ENCODE measurements around the gene DMAC1.

The DMAC1 gene

DNA sequence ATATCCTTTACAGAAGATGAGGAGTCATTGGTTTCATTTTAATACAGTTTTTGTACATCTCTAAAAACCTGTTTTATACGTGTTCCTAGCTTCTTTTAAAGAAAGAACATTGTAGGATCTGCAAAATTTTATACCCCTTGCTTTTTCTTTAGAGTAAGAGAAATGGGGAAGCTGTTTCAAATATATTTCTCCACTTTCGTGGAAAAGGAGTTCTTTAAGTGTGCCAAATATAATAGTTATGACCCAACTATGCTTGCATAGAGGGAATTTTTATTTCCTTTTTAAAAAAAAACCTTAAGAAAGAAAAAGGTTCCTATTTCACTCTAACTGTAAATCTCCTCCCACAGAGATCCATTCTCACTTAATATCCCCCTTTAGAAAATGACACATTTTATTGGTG is 27.5 kb upstream of the DMAC1 start:
- H3K4me2 ChIP-seq: no peak overlapping the region
- TF ChIP-seq, protein P1, sequence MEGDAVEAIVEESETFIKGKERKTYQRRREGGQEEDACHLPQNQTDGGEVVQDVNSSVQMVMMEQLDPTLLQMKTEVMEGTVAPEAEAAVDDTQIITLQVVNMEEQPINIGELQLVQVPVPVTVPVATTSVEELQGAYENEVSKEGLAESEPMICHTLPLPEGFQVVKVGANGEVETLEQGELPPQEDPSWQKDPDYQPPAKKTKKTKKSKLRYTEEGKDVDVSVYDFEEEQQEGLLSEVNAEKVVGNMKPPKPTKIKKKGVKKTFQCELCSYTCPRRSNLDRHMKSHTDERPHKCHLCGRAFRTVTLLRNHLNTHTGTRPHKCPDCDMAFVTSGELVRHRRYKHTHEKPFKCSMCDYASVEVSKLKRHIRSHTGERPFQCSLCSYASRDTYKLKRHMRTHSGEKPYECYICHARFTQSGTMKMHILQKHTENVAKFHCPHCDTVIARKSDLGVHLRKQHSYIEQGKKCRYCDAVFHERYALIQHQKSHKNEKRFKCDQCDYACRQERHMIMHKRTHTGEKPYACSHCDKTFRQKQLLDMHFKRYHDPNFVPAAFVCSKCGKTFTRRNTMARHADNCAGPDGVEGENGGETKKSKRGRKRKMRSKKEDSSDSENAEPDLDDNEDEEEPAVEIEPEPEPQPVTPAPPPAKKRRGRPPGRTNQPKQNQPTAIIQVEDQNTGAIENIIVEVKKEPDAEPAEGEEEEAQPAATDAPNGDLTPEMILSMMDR (conservative IDR thresholded peaks at IDR 0.05; ENCODE audit: low read depth, low read length): no peak
- no peaks in the 10 kb centered on the region for H3K4me1 ChIP-seq (ENCODE audit: low read depth, poor library complexity, severe bottlenecking)
- H3K27ac ChIP-seq: no peak overlapping the region
- H3K27me3 ChIP-seq (ENCODE audit: insufficient read depth, low read depth): no peaks in the 10 kb centered on the region
- no peaks in the 10 kb centered on the region for H3K79me2 ChIP-seq (ENCODE audit: insufficient read depth, low read depth)
- H3K9ac ChIP-seq: no peak overlapping the region
- no peak overlapping the region for H2AFZ ChIP-seq (ENCODE audit: low read depth)
- H3K36me3 ChIP-seq (ENCODE audit: insufficient read depth): no peaks in the 10 kb centered on the region
- no peaks in the 10 kb centered on the region for H4K20me1 ChIP-seq (ENCODE audit: insufficient read depth)
- no peak overlapping the region for H3K4me3 ChIP-seq (IDR thresholded peaks at IDR 0.05; ENCODE audit: insufficient read depth, low read depth, low read length)

- H3K4me3 ChIP-seq (IDR thresholded peaks at IDR 0.05; ENCODE audit: insufficient read depth, low read depth, low read length): no peak overlapping the region
- H2AFZ ChIP-seq (ENCODE audit: low read depth): no peak overlapping the region
- H3K9ac ChIP-seq: no peak overlapping the region
- no peaks in the 10 kb centered on the region for H3K36me3 ChIP-seq (ENCODE audit: insufficient read depth)
- H3K79me2 ChIP-seq (ENCODE audit: insufficient read depth, low read depth): no peaks in the 10 kb centered on the region
- H3K4me2 ChIP-seq: no peak overlapping the region
- no peaks in the 10 kb centered on the region for H4K20me1 ChIP-seq (ENCODE audit: insufficient read depth)
- H3K27me3 ChIP-seq (ENCODE audit: insufficient read depth, low read depth): no peaks in the 10 kb centered on the region
- TF ChIP-seq, protein P1 (conservative IDR thresholded peaks at IDR 0.05; ENCODE audit: low read depth, low read length): no peak
- H3K4me1 ChIP-seq (ENCODE audit: low read depth, poor library complexity, severe bottlenecking): no peaks in the 10 kb centered on the region
- no peak overlapping the region for H3K27ac ChIP-seq
Observed at GRCh38 chr9:7823651-7824050, 24.1 kb upstream of the DMAC1 start.

DNA sequence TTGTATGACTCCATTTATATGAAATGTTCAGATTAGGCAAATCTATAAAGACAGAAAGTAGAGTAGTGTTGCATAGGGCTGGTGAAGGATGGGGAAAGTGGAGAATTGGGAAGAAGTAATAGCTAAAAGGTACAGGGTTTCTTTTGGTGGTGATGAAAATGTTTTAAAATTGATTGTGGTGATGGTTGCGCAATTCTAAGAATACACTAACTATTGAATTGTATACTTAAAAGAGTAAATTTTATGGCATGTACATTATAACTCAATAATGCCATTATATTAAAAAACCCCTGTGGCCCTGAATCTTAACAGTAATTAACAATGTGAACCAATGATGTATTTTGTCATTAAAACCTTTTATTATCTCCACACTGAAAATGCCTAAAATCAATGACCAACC is 20.4 kb upstream of the DMAC1 start:
- no peaks in the 10 kb centered on the region for H4K20me1 ChIP-seq (ENCODE audit: insufficient read depth)
- H3K4me1 ChIP-seq (ENCODE audit: low read depth, poor library complexity, severe bottlenecking): no peaks in the 10 kb centered on the region
- H2AFZ ChIP-seq (ENCODE audit: low read depth): no peak overlapping the region
- H3K79me2 ChIP-seq (ENCODE audit: insufficient read depth, low read depth): no peaks in the 10 kb centered on the region
- H3K4me3 ChIP-seq (IDR thresholded peaks at IDR 0.05; ENCODE audit: insufficient read depth, low read depth, low read length): no peak overlapping the region
- no peak overlapping the region for H3K4me2 ChIP-seq
- no peak overlapping the region for H3K27ac ChIP-seq
- TF ChIP-seq, protein P1 (conservative IDR thresholded peaks at IDR 0.05; ENCODE audit: low read depth, low read length): no peak
- H3K27me3 ChIP-seq (ENCODE audit: insufficient read depth, low read depth): no peaks in the 10 kb centered on the region
- no peaks in the 10 kb centered on the region for H3K36me3 ChIP-seq (ENCODE audit: insufficient read depth)
- no peak overlapping the region for H3K9ac ChIP-seq

DNA sequence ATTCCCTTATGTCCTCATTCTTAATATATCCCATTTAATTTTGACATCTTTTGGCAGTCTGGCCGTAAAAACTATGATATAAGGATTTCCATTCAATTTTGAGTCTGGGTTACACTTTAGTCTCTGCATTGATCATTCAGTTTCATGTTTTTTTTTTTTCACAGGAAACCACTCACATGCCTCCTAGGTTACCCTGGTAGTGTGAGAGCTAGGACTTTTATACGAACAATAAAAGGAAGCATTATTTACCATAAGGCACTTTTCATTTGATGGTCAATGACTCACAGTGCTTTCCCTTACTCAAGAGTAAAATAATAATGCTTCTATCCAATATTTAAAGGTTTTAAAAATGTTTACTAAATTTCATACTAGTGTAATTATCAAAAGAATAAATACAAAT is 16.4 kb upstream of the DMAC1 start:
- Histone ChIP-seq H3K4me2 (no peak overlapping the region), H3K27ac (no peak overlapping the region), H4K20me1 (ENCODE audit: insufficient read depth) (no peaks in the 10 kb centered on the region), H2AFZ (ENCODE audit: low read depth) (no peak overlapping the region), H3K27me3 (ENCODE audit: insufficient read depth, low read depth) (no peaks in the 10 kb centered on the region), H3K4me3 (IDR thresholded peaks at IDR 0.05; ENCODE audit: insufficient read depth, low read depth, low read length) (no peak overlapping the region), H3K9ac (no peak overlapping the region), H3K4me1 (ENCODE audit: low read depth, poor library complexity, severe bottlenecking) (no peaks in the 10 kb centered on the region), H3K36me3 (ENCODE audit: insufficient read depth) (no peaks in the 10 kb centered on the region), H3K79me2 (ENCODE audit: insufficient read depth, low read depth) (no peaks in the 10 kb centered on the region)
- TF ChIP-seq, protein P1 (conservative IDR thresholded peaks at IDR 0.05; ENCODE audit: low read depth, low read length): no peak

- Histone ChIP-seq H3K4me2 (no peak overlapping the region), H3K27ac (no peak overlapping the region), H3K79me2 (ENCODE audit: insufficient read depth, low read depth) (no peaks in the 10 kb centered on the region), H3K27me3 (ENCODE audit: insufficient read depth, low read depth) (no peaks in the 10 kb centered on the region), H4K20me1 (ENCODE audit: insufficient read depth) (no peaks in the 10 kb centered on the region), H3K4me1 (ENCODE audit: low read depth, poor library complexity, severe bottlenecking) (no peaks in the 10 kb centered on the region), H3K4me3 (IDR thresholded peaks at IDR 0.05; ENCODE audit: insufficient read depth, low read depth, low read length) (no peak overlapping the region), H3K9ac (no peak overlapping the region), H3K36me3 (ENCODE audit: insufficient read depth) (no peaks in the 10 kb centered on the region), H2AFZ (ENCODE audit: low read depth) (no peak overlapping the region)
- TF ChIP-seq, protein P1 (conservative IDR thresholded peaks at IDR 0.05; ENCODE audit: low read depth, low read length): no peak
Observed at GRCh38 chr9:7813030-7813429, 13.5 kb upstream of the DMAC1 start.

Measured in KMS-11 (cell line).